ENCODE measurements around the gene CCDC61. TPM values are rescaled to one million over a fixed set of nuclear protein-coding genes. Genes with fewer than 3 reads are reported as not detected.

Gene CCDC61
- total and polyA plus RNA-seq, 2 experiments from 2014 or later, result 5.8 to 8.8 TPM

- no peaks in the 10 kb centered on the region for H3K9me3 ChIP-seq (ENCODE audit: low read depth)
- H3K36me3 ChIP-seq, result no peaks in the 10 kb centered on the region
- H3K4me1 ChIP-seq (ENCODE audit: low read depth), result no peaks in the 10 kb centered on the region
- no peak overlapping the region for H3K27ac ChIP-seq
- no peak for DNase-seq (ENCODE audit: low read depth in 1 of 2, low spot score in 1 of 2)
- H3K4me3 ChIP-seq, result no peak overlapping the region
- no peaks in the 10 kb centered on the region for H3K27me3 ChIP-seq
- TF ChIP-seq CTCF (IDR thresholded peaks at IDR 0.05; ENCODE audit: low read depth, low read length), result no peak
Measured at GRCh38 chr19:46049597-46049996, 54.3 kb downstream of the CCDC61 start.

GRCh38 chr19:46052896-46053295, 57.6 kb downstream of the CCDC61 start:
- TF ChIP-seq CTCF (IDR thresholded peaks at IDR 0.05; ENCODE audit: low read depth, low read length), result no peak
- no peaks in the 10 kb centered on the region for H3K27me3 ChIP-seq
- no peak overlapping the region for H3K4me3 ChIP-seq
- no peak for DNase-seq (ENCODE audit: low read depth in 1 of 2, low spot score in 1 of 2)
- no peak overlapping the region for H3K27ac ChIP-seq
- no peaks in the 10 kb centered on the region for H3K4me1 ChIP-seq (ENCODE audit: low read depth)
- H3K9me3 ChIP-seq (ENCODE audit: low read depth), result no peaks in the 10 kb centered on the region
- H3K36me3 ChIP-seq, result no peaks in the 10 kb centered on the region

- Histone ChIP-seq H3K36me3 (no peaks in the 10 kb centered on the region), H3K4me3 (no peak overlapping the region), H3K9me3 (ENCODE audit: low read depth) (no peaks in the 10 kb centered on the region), H3K4me1 (ENCODE audit: low read depth) (no peaks in the 10 kb centered on the region), H3K27ac (no peak overlapping the region), H3K27me3 (no peaks in the 10 kb centered on the region)
- DNase-seq (ENCODE audit: low read depth in 1 of 2, low spot score in 1 of 2), result no peak
- TF ChIP-seq CTCF (IDR thresholded peaks at IDR 0.05; ENCODE audit: low read depth, low read length), result no peak
Measured at GRCh38 chr19:46056536-46056935, 61.3 kb downstream of the CCDC61 start.

- Histone ChIP-seq H3K9me3 (ENCODE audit: low read depth) (no peaks in the 10 kb centered on the region), H3K36me3 (no peaks in the 10 kb centered on the region), H3K4me1 (ENCODE audit: low read depth) (no peaks in the 10 kb centered on the region), H3K27me3 (no peaks in the 10 kb centered on the region), H3K4me3 (no peak overlapping the region), H3K27ac (no peak overlapping the region)
- no peak for TF ChIP-seq CTCF (IDR thresholded peaks at IDR 0.05; ENCODE audit: low read depth, low read length)
- no peak for DNase-seq (ENCODE audit: low read depth in 1 of 2, low spot score in 1 of 2)
Measured at GRCh38 chr19:46058778-46059177, 63.5 kb downstream of the CCDC61 start.

- Histone ChIP-seq H3K9me3 (ENCODE audit: low read depth) (no peaks in the 10 kb centered on the region), H3K27me3 (no peaks in the 10 kb centered on the region), H3K27ac (no peak overlapping the region), H3K4me3 (no peak overlapping the region), H3K4me1 (ENCODE audit: low read depth) (no peaks in the 10 kb centered on the region), H3K36me3 (no peaks in the 10 kb centered on the region)
- no peak for TF ChIP-seq CTCF (IDR thresholded peaks at IDR 0.05; ENCODE audit: low read depth, low read length)
- no peak for DNase-seq (ENCODE audit: low read depth in 1 of 2, low spot score in 1 of 2)
Measured at GRCh38 chr19:46060012-46060411, 64.7 kb downstream of the CCDC61 start.

GRCh38 chr19:46063201-46063600, 67.9 kb downstream of the CCDC61 start:
- H3K36me3 ChIP-seq, result no peaks in the 10 kb centered on the region
- H3K27ac ChIP-seq, result no peak overlapping the region
- H3K4me3 ChIP-seq, result no peak overlapping the region
- H3K9me3 ChIP-seq (ENCODE audit: low read depth), result no peaks in the 10 kb centered on the region
- no peaks in the 10 kb centered on the region for H3K4me1 ChIP-seq (ENCODE audit: low read depth)
- no peak for DNase-seq (ENCODE audit: low read depth in 1 of 2, low spot score in 1 of 2)
- peaks cover 15% of the 10 kb centered on the region for H3K27me3 ChIP-seq
- no peak for TF ChIP-seq CTCF (IDR thresholded peaks at IDR 0.05; ENCODE audit: low read depth, low read length)
